Tibial artery (tissue), 4 donors: ENCODE data around the gene CD3D.

Source experiments
- DNase-seq, 2 donors: peaks; one replicate each; pipeline ENCODE4 v3.0.0-alpha.2; 2019
- H3K27ac ChIP-seq, 2 donors: fragments of 200-600 bp; sonication (generic) in 1 of 2; 1 replicate in 1 of 2; 2 replicates in 1 of 2; pipeline ENCODE4 v1.5.1; 2018 to 2019; ENCODE audit warnings: mild to moderate bottlenecking in 1 of 2
- H3K27me3 ChIP-seq, 2 donors: fragments of 200-600 bp; sonication (generic) in 1 of 2; one replicate each; pipeline versions ENCODE4 v1.5.1 to v1.6.0; 2016 to 2019
- H3K36me3 ChIP-seq, 3 donors: fragments of 200-600 bp; sonication (generic) in 2 of 3; one replicate each; pipeline ENCODE4 v1.5.1; 2016 to 2019; ENCODE audit warnings: mild to moderate bottlenecking in 2 of 3
- H3K4me1 ChIP-seq, 4 donors: fragments of 200-600 bp; sonication (generic) in 2 of 4; 1 replicate in 3 of 4; 2 replicates in 1 of 4; pipeline ENCODE4 v1.5.1; 2016 to 2019
- H3K4me3 ChIP-seq, 2 donors: fragments of 200-600 bp; sonication (generic) in 1 of 2; 1 replicate in 1 of 2; 2 replicates in 1 of 2; pipeline ENCODE4 v1.5.1; 2018 to 2019; ENCODE audit warnings: mild to moderate bottlenecking in 2 of 2
- H3K9me3 ChIP-seq, 3 donors: fragments of 200-600 bp; sonication (generic) in 1 of 3; one replicate each; pipeline ENCODE4 v1.5.1; 2016 to 2019
- CTCF ChIP-seq, 2 experiments: fragments of 200-600 bp in 1 of 2; fragments of 450-650 bp in 1 of 2; IDR thresholded peaks; one replicate each; pipeline ENCODE4 v1.5.1; 2017 to 2019; ENCODE audit warnings: antibody characterized with exemption in 2 of 2, mild to moderate bottlenecking in 1 of 2, moderate library complexity in 1 of 2
- intact Hi-C: fragments of 100-400 bp; cut with DNase I; formaldehyde crosslinking; loops from one replicate; pipeline ENCODE4 v1.15.0; 2023; ENCODE audit warnings: low total_unique reads

Gene CD3D

DNA sequence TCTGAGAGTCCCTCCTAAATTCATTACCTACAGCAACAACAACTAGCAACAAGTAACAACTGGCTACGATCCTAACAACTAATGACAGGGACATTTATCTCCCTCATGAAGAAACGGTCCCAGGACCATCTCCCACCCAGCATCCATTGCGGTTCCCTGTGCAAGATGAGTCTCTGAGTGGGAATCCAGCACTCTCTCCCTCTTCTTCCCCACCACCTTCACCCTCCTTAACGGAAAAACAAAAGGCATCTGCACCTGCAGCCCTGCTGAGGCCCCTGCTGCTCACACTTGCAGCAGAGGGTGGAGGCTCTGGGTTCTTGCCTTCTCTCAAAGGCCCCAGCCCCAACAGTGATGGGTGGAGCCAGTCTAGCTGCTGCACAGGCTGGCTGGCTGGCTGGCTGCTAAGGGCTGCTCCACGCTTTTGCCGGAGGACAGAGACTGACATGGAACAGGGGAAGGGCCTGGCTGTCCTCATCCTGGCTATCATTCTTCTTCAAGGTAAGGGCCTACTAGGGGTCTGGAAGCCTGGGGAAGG is 1.5 kb upstream of the CD3D start, which contains the start of gene CD3G:
CD3G (plus strand) TSS at position 364 of the 535 bp plus-strand sequence; CDS start at position 444, 80 bp downstream.
- Histone ChIP-seq H3K27ac (no peak within 1 kb of the TSS), H3K4me1 (no peaks in the 10 kb centered on the region), H3K27me3 (peaks cover 0 to 34% of the 10 kb centered on the region in 2 donors), H3K4me3 (no peak within 1 kb of the TSS), H3K36me3 (no peaks in the 10 kb centered on the region), H3K9me3 (no peaks in the 10 kb centered on the region)
- intact Hi-C loops, result loop anchor here (10.0 kb wide), 1 partner anchor 189 kb away; the partner anchor contains the start of gene SCN4B
- TF ChIP-seq CTCF (IDR thresholded peaks at IDR 0.05), result no peak
- no peak for DNase-seq

DNA sequence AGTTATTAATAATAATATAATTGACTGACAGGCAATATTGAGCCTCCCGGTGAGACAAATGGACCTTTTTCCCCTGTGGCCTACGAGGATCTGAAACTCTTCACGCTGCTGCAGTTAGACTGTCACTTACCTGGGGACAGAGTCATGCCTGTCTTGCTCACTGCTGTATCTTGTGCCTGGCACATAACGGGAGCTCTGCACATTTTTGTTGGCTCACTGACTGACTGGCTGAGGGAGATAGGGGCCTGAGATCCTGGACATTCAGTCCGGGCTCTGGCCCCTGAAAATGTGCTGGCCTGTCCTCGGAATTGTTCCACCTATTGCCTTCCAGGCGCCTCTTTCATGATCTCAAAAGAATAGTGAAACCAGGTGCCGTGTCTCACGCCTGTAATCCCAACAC is 743 bp upstream of the CD3D start:
- no peak for DNase-seq
- no peaks in the 10 kb centered on the region for H3K9me3 ChIP-seq
- intact Hi-C loops, result loop anchor here (10.0 kb wide), 1 partner anchor 188 kb away; the partner anchor contains the start of gene SCN4B
- no peak overlapping the region for H3K4me3 ChIP-seq
- H3K4me1 ChIP-seq, result no peaks in the 10 kb centered on the region
- H3K36me3 ChIP-seq, result no peaks in the 10 kb centered on the region
- H3K27ac ChIP-seq, result no peak overlapping the region
- TF ChIP-seq CTCF (IDR thresholded peaks at IDR 0.05), result no peak
- peaks cover 0 to 37% of the 10 kb centered on the region in 2 donors for H3K27me3 ChIP-seq

- Histone ChIP-seq H3K27ac (no peak overlapping the region), H3K4me3 (no peak overlapping the region), H3K9me3 (no peaks in the 10 kb centered on the region), H3K27me3 (peaks cover 0 to 33% of the 10 kb centered on the region in 2 donors), H3K36me3 (no peaks in the 10 kb centered on the region), H3K4me1 (no peaks in the 10 kb centered on the region)
- DNase-seq, result no peak
- intact Hi-C loops, result loop anchor here (10.0 kb wide), 1 partner anchor 187 kb away; the partner anchor contains the start of gene SCN4B
- TF ChIP-seq CTCF (IDR thresholded peaks at IDR 0.05), result no peak
Measured at GRCh38 chr11:118341815-118342489, 553 bp downstream of the CD3D start.

DNA sequence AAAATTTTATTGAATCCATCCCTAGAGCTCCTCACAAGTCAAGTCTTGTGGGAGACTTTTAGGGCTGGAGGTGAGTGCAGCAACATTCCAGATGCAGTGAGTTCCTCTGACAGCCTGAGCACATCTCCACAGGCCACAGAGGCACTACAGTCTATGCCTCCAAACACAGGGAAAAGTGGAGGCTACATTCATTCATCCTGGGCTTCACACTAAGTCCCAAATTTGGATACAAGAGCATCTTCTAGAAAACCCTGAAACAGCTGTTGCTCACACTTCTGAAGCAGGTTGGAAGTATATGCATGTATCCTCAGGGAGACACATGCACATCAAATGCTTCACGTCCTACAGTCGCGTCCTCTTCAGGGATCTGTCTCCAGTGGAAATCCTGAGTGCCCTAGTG is 1.2 kb downstream of the CD3D start:
- intact Hi-C loops, result loop anchor here (10.0 kb wide), 1 partner anchor 186 kb away; the partner anchor contains the start of gene SCN4B

GRCh38 chr11:118340449-118340848 is 2.1 kb downstream of the CD3D start:
- H3K36me3 ChIP-seq, result no peaks in the 10 kb centered on the region
- H3K4me3 ChIP-seq, result no peak overlapping the region
- intact Hi-C loops, result loop anchor here (10.0 kb wide), 1 partner anchor 186 kb away; the partner anchor contains the start of gene SCN4B
- no peaks in the 10 kb centered on the region for H3K9me3 ChIP-seq
- no peaks in the 10 kb centered on the region for H3K4me1 ChIP-seq
- no peak for TF ChIP-seq CTCF (IDR thresholded peaks at IDR 0.05)
- DNase-seq, result no peak
- H3K27ac ChIP-seq, result no peak overlapping the region
- peaks cover 0 to 28% of the 10 kb centered on the region in 2 donors for H3K27me3 ChIP-seq

More for the DNA sequence above, 1.2 kb downstream of the CD3D start:
- DNase-seq, result no peak
- H3K27me3 ChIP-seq, result peaks cover 0 to 33% of the 10 kb centered on the region in 2 donors
- no peak overlapping the region for H3K4me3 ChIP-seq
- TF ChIP-seq CTCF (IDR thresholded peaks at IDR 0.05), result no peak
- no peak overlapping the region for H3K27ac ChIP-seq
- no peaks in the 10 kb centered on the region for H3K36me3 ChIP-seq
- H3K4me1 ChIP-seq, result no peaks in the 10 kb centered on the region
- no peaks in the 10 kb centered on the region for H3K9me3 ChIP-seq
